GM12878 (cell line): Measurements from ENCODE around the gene AIG1. TPM values are rescaled to one million over a fixed set of nuclear protein-coding genes. Genes with fewer than 3 reads are reported as not detected.

Experiments
- JUNB ChIP-seq: IDR thresholded peaks from 2 replicates; pipeline ENCODE4 v1.6.1; 2016; ENCODE audit warnings: antibody characterized with exemption, mild to moderate bottlenecking
- MEF2B ChIP-seq: fragments of 450-650 bp; IDR thresholded peaks from 2 replicates; pipeline ENCODE4 v1.6.1; 2018; ENCODE audit warnings: mild to moderate bottlenecking, moderate library complexity; ENCODE audit not compliant: partially characterized antibody, poor library complexity, severe bottlenecking
- PAX5 ChIP-seq: IDR thresholded peaks from 2 replicates; pipeline ENCODE4 v1.6.1; 2011; ENCODE audit warnings: low read depth, low read length, borderline replicate concordance
- ZNF207 ChIP-seq: fragments of 450-650 bp; IDR thresholded peaks from 2 replicates; pipeline ENCODE4 v1.6.1; 2014; ENCODE audit warnings: antibody characterized with exemption, mild to moderate bottlenecking, borderline replicate concordance
- polyA plus RNA-seq, 11 experiments: library from polyadenylated mRNA; depleted of rRNA in 4 of 11; unstranded in 6 of 11; stranded (reverse) in 5 of 11; fragments of >200 nt; fragmentation: Nextera tagmentation in 4 of 11; fragmentation: Illumina TruSeq in 1 of 11; extraction: Ambion mirVana in 4 of 11; extraction: Trizol in 1 of 11; gene quantifications; 1 replicate in 1 of 11; 2 replicates in 10 of 11; pipeline versions ENCODE4 v1.2.1 to v1.2.3, GENCODE V29; 2011 to 2016; ENCODE audit warnings: inconsistent platforms in 2 of 11, missing spikeins in 2 of 11, low read depth in 1 of 11
- total RNA-seq, 4 experiments: library from RNA; depleted of rRNA in 3 of 4; stranded (reverse); fragments of >200 nt in 3 of 4; fragmentation: Illumina TruSeq in 1 of 4; extraction: Trizol in 1 of 4; gene quantifications; 2 replicates each; pipeline versions ENCODE4 v1.2.1 to v1.2.3, GENCODE V29; 2013 to 2021
- TF ChIP-seq, protein P1 (sequence below): fragments of 450-650 bp; conservative IDR thresholded peaks from 2 replicates; pipeline ENCODE4 v1.6.1; 2017; ENCODE audit warnings: mild to moderate bottlenecking, moderate library complexity
- TF ChIP-seq, protein P2 (sequence below): IDR thresholded peaks from 2 replicates; pipeline ENCODE4 v1.6.1; 2012; ENCODE audit warnings: improper control_type of control experiment, low read depth, low read length; ENCODE audit not compliant: insufficient replicate concordance

AIG1 gene
- total and polyA plus RNA-seq, 10 of the 15 experiments (the other 5 are each of a cell fraction or from before 2014, with no cell fraction given): 27.0 to 74.5 (median 36.4) TPM

DNA sequence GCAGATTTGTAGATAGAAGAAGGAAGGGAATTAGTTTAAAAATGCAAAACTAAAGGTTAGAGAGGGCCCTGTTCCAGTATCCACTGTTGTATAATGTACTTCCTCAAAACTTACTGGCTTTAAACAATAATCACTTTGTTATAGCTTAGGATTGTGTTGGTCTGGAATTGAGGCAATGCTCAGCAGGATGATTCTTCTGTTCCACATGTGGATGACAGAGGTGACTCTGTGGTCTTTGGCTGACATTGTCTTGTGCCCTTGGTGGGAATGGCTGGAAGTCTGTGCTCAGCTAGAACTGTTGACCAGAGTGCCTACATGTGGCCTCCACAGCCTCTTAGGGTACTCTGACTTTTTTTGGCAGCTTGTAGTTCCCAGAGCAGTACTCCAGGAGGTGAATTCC is 143.4 kb downstream of the AIG1 start (continued):
- TF ChIP-seq, protein P1, sequence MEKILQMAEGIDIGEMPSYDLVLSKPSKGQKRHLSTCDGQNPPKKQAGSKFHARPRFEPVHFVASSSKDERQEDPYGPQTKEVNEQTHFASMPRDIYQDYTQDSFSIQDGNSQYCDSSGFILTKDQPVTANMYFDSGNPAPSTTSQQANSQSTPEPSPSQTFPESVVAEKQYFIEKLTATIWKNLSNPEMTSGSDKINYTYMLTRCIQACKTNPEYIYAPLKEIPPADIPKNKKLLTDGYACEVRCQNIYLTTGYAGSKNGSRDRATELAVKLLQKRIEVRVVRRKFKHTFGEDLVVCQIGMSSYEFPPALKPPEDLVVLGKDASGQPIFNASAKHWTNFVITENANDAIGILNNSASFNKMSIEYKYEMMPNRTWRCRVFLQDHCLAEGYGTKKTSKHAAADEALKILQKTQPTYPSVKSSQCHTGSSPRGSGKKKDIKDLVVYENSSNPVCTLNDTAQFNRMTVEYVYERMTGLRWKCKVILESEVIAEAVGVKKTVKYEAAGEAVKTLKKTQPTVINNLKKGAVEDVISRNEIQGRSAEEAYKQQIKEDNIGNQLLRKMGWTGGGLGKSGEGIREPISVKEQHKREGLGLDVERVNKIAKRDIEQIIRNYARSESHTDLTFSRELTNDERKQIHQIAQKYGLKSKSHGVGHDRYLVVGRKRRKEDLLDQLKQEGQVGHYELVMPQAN: no peak
- TF ChIP-seq JUNB (no peak), ZNF207 (no peak), MEF2B (no peak), PAX5 (no peak)
- TF ChIP-seq, protein P2, sequence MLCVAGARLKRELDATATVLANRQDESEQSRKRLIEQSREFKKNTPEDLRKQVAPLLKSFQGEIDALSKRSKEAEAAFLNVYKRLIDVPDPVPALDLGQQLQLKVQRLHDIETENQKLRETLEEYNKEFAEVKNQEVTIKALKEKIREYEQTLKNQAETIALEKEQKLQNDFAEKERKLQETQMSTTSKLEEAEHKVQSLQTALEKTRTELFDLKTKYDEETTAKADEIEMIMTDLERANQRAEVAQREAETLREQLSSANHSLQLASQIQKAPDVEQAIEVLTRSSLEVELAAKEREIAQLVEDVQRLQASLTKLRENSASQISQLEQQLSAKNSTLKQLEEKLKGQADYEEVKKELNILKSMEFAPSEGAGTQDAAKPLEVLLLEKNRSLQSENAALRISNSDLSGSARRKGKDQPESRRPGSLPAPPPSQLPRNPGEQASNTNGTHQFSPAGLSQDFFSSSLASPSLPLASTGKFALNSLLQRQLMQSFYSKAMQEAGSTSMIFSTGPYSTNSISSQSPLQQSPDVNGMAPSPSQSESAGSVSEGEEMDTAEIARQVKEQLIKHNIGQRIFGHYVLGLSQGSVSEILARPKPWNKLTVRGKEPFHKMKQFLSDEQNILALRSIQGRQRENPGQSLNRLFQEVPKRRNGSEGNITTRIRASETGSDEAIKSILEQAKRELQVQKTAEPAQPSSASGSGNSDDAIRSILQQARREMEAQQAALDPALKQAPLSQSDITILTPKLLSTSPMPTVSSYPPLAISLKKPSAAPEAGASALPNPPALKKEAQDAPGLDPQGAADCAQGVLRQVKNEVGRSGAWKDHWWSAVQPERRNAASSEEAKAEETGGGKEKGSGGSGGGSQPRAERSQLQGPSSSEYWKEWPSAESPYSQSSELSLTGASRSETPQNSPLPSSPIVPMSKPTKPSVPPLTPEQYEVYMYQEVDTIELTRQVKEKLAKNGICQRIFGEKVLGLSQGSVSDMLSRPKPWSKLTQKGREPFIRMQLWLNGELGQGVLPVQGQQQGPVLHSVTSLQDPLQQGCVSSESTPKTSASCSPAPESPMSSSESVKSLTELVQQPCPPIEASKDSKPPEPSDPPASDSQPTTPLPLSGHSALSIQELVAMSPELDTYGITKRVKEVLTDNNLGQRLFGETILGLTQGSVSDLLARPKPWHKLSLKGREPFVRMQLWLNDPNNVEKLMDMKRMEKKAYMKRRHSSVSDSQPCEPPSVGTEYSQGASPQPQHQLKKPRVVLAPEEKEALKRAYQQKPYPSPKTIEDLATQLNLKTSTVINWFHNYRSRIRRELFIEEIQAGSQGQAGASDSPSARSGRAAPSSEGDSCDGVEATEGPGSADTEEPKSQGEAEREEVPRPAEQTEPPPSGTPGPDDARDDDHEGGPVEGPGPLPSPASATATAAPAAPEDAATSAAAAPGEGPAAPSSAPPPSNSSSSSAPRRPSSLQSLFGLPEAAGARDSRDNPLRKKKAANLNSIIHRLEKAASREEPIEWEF: no peak
